22Rv1 (cell line): ENCODE measurements around the gene LRMDA.

Source experiments
- CTCF ChIP-seq: fragments of 450-650 bp; IDR thresholded peaks from 2 replicates; pipeline ENCODE4 v1.5.1; 2017; ENCODE audit warnings: mild to moderate bottlenecking
- ZFX ChIP-seq: fragments of 450-650 bp; IDR thresholded peaks from 2 replicates; pipeline ENCODE4 v1.6.1; 2017; ENCODE audit warnings: antibody characterized with exemption, borderline replicate concordance

- TF ChIP-seq CTCF (no peak), ZFX (no peak)
Observed at GRCh38 chr10:75658496-75658895, 227.1 kb downstream of the LRMDA start.
